IgD-negative memory B cell (primary cell): Measurements from ENCODE around the gene ZSCAN26. TPM values are rescaled to one million over a fixed set of nuclear protein-coding genes. Genes with fewer than 3 reads are reported as not detected.

Experiments used
- H3K27ac Mint-ChIP-seq, 3 donors: one replicate each; pipeline ENCODE4 v1.8.0; 2020 to 2022; ENCODE audit warnings: mild to moderate bottlenecking in 3 of 3, mixed read lengths in 3 of 3, moderate library complexity in 1 of 3
- H3K27me3 Mint-ChIP-seq: one replicate; pipeline ENCODE4 v1.8.0; 2021; ENCODE audit warnings: mixed read lengths
- H3K36me3 Mint-ChIP-seq: one replicate; pipeline ENCODE4 v1.8.0; 2020; ENCODE audit warnings: mild to moderate bottlenecking, mixed read lengths
- H3K4me1 Mint-ChIP-seq, 3 donors: one replicate each; pipeline ENCODE4 v1.8.0; 2020 to 2022; ENCODE audit warnings: mixed read lengths in 3 of 3, mild to moderate bottlenecking in 1 of 3
- H3K4me3 Mint-ChIP-seq, 4 donors: one replicate each; pipeline ENCODE4 v1.8.0; 2020 to 2022; ENCODE audit warnings: mild to moderate bottlenecking in 4 of 4, mixed read lengths in 4 of 4, moderate library complexity in 3 of 4
- H3K9me3 Mint-ChIP-seq, 3 donors: one replicate each; pipeline ENCODE4 v1.8.0; 2020 to 2021; ENCODE audit warnings: mixed read lengths in 3 of 3, mild to moderate bottlenecking in 1 of 3
- polyA plus RNA-seq: library from polyadenylated mRNA; unstranded; fragments of 300-500 nt; fragmentation: Illumina TruSeq; gene quantifications from one replicate; pipeline ENCODE4 v1.2.3, GENCODE V29; 2021

Gene ZSCAN26
- polyA plus RNA-seq, 1 donor from 2014 or later = 21.6 TPM

GRCh38 chr6:28323813-28324424, 57.0 kb downstream of the ZSCAN26 start:
- peaks cover 10 to 32% (median 28%) of the 10 kb centered on the region in 3 donors for H3K9me3 Mint-ChIP-seq
- no peak overlapping the region for H3K4me3 Mint-ChIP-seq
- H3K27ac Mint-ChIP-seq = no peak overlapping the region
- H3K27me3 Mint-ChIP-seq = no peaks in the 10 kb centered on the region
- H3K36me3 Mint-ChIP-seq = peaks cover 19% of the 10 kb centered on the region
- no peaks in the 10 kb centered on the region for H3K4me1 Mint-ChIP-seq

GRCh38 chr6:28326371-28326948, 59.5 kb downstream of the ZSCAN26 start:
- H3K27me3 Mint-ChIP-seq = no peaks in the 10 kb centered on the region
- H3K9me3 Mint-ChIP-seq = peaks cover 10 to 37% (median 29%) of the 10 kb centered on the region in 3 donors
- no peak overlapping the region for H3K4me3 Mint-ChIP-seq
- no peak overlapping the region for H3K27ac Mint-ChIP-seq
- no peaks in the 10 kb centered on the region for H3K4me1 Mint-ChIP-seq
- H3K36me3 Mint-ChIP-seq = peaks cover 19% of the 10 kb centered on the region

Other genes starting within 250 kb of the ZSCAN26 start
- gene ZNF165, start 186.6 kb upstream of the ZSCAN26 start, polyA plus RNA-seq = 3.5 TPM
- 14.3 TPM for gene ZSCAN16, start 142.5 kb upstream of the ZSCAN26 start, polyA plus RNA-seq
- gene ZKSCAN8, start 125.3 kb upstream of the ZSCAN26 start, polyA plus RNA-seq = 0.85 TPM
- 10.9 TPM for gene ZSCAN9, start 41.9 kb upstream of the ZSCAN26 start, polyA plus RNA-seq
- gene ZKSCAN4, start 14.9 kb upstream of the ZSCAN26 start, polyA plus RNA-seq = 3.4 TPM
- 0.18 TPM for gene NKAPL, start 7.8 kb upstream of the ZSCAN26 start, polyA plus RNA-seq
- gene PGBD1, start 14.4 kb downstream of the ZSCAN26 start, polyA plus RNA-seq = 0.64 TPM
- gene ZSCAN31, start 69.0 kb downstream of the ZSCAN26 start, polyA plus RNA-seq = 0.56 TPM
- gene ZKSCAN3, start 82.8 kb downstream of the ZSCAN26 start, polyA plus RNA-seq = 1.9 TPM
- gene ZSCAN12, start 132.6 kb downstream of the ZSCAN26 start, polyA plus RNA-seq = 5.4 TPM
- gene ZSCAN23, start 176.3 kb downstream of the ZSCAN26 start, polyA plus RNA-seq = 0.14 TPM
- gene GPX6, start 248.7 kb downstream of the ZSCAN26 start, polyA plus RNA-seq = not detected